Astrocyte (in vitro differentiated cells and primary cell): Measurements from ENCODE around the gene AVP. TPM values are rescaled to one million over a fixed set of nuclear protein-coding genes. Genes with fewer than 3 reads are reported as not detected.
A peak's percentile ranks its signal among the peaks of the same experiment; 100 is the strongest.
"Not testable (repeated sequence)": the region's sequence is repeated elsewhere in the genome, so short reads cannot be mapped to it uniquely, and the experiment has no call there.

Experiments used
- DNase-seq: peaks from one replicate; pipeline ENCODE4 v3.0.0-alpha.2; 2010; ENCODE audit warnings: low read depth
- FAIRE-seq: peaks from 2 replicates; lab custom pipeline; 2011; peaks lifted over from hg19 to GRCh38; lab: Jason Lieb, UNC
- H2AFZ ChIP-seq: 2 replicates; pipeline ENCODE4 v1.6.0; 2012; ENCODE audit warnings: low read depth, low read length, inconsistent platforms
- H3K27ac ChIP-seq: 2 replicates; pipeline ENCODE4 v1.5.1; 2011; ENCODE audit warnings: low read depth, low read length, inconsistent platforms
- H3K27me3 ChIP-seq: 2 replicates; pipeline ENCODE4 v1.6.0; 2011; ENCODE audit warnings: low read length, inconsistent platforms; ENCODE audit not compliant: insufficient read depth
- H3K36me3 ChIP-seq: 2 replicates; pipeline ENCODE4 v1.5.1; 2011; ENCODE audit warnings: low read length, inconsistent platforms; ENCODE audit not compliant: insufficient read depth
- H3K4me1 ChIP-seq: 2 replicates; pipeline ENCODE4 v1.5.1; 2011; ENCODE audit warnings: low read length, inconsistent platforms; ENCODE audit not compliant: insufficient read depth
- H3K4me2 ChIP-seq: 2 replicates; pipeline ENCODE4 v1.6.0; 2012; ENCODE audit warnings: low read length, inconsistent platforms
- H3K4me3 ChIP-seq: 2 replicates; pipeline ENCODE4 v1.5.1; 2011; ENCODE audit warnings: low read depth, mild to moderate bottlenecking, low read length, inconsistent platforms; ENCODE audit not compliant: insufficient read depth
- H3K79me2 ChIP-seq: 2 replicates; pipeline ENCODE4 v1.6.0; 2012; ENCODE audit warnings: mild to moderate bottlenecking, low read length, inconsistent platforms; ENCODE audit not compliant: insufficient read depth
- H3K9ac ChIP-seq: 2 replicates; pipeline ENCODE4 v1.6.0; 2012; ENCODE audit warnings: mild to moderate bottlenecking, low read length, inconsistent platforms
- H3K9me3 ChIP-seq: 2 replicates; pipeline ENCODE4 v1.5.1; 2012; ENCODE audit warnings: low read depth, mild to moderate bottlenecking, low read length, inconsistent platforms; ENCODE audit not compliant: insufficient read depth
- H4K20me1 ChIP-seq: 2 replicates; pipeline ENCODE4 v1.6.0; 2012; ENCODE audit warnings: low read length, inconsistent platforms; ENCODE audit not compliant: insufficient read depth
- H3K27ac Mint-ChIP-seq: one replicate; pipeline ENCODE4 v1.8.0; 2021; ENCODE audit warnings: mild to moderate bottlenecking, mixed read lengths; ENCODE audit not compliant: unreplicated experiment
- H3K27me3 Mint-ChIP-seq: one replicate; pipeline ENCODE4 v1.8.0; 2021; ENCODE audit warnings: low read depth, mixed read lengths; ENCODE audit not compliant: unreplicated experiment
- H3K36me3 Mint-ChIP-seq: one replicate; pipeline ENCODE4 v1.8.0; 2021; ENCODE audit warnings: low read depth, mixed read lengths; ENCODE audit not compliant: unreplicated experiment
- H3K4me1 Mint-ChIP-seq: one replicate; pipeline ENCODE4 v1.8.0; 2021; ENCODE audit warnings: low read depth, mixed read lengths; ENCODE audit not compliant: unreplicated experiment
- H3K4me3 Mint-ChIP-seq: one replicate; pipeline ENCODE4 v1.8.0; 2021; ENCODE audit warnings: mild to moderate bottlenecking, moderate library complexity, mixed read lengths; ENCODE audit not compliant: unreplicated experiment
- H3K9me3 Mint-ChIP-seq: one replicate; pipeline ENCODE4 v1.8.0; 2021; ENCODE audit warnings: mild to moderate bottlenecking, mixed read lengths; ENCODE audit not compliant: unreplicated experiment
- CTCF ChIP-seq: IDR thresholded peaks from 2 replicates; pipeline ENCODE4 v1.5.1; 2011; ENCODE audit warnings: low read depth, mild to moderate bottlenecking, inconsistent platforms, low read length, moderate library complexity; ENCODE audit not compliant: insufficient read depth
- EZH2 ChIP-seq: IDR thresholded peaks from 2 replicates; pipeline ENCODE4 v1.6.1; 2012; ENCODE audit warnings: mild to moderate bottlenecking, low read length, inconsistent platforms; ENCODE audit not compliant: insufficient read depth
- total RNA-seq: library from RNA; stranded (reverse); gene quantifications from 2 replicates; pipeline ENCODE4 v1.2.1, GENCODE V29; 2021

The AVP gene
- total RNA-seq, 1 donor from 2014 or later: not detected

- H4K20me1 ChIP-seq: peaks cover 16% of the 10 kb centered on the region
- Mint-ChIP-seq H3K4me3 (no peak overlapping the region), H3K4me1 (no peaks in the 10 kb centered on the region), H3K27ac (no peak overlapping the region), H3K36me3 (peaks cover 42% of the 10 kb centered on the region), H3K9me3 (peaks cover 16% of the 10 kb centered on the region), H3K27me3 (no peaks in the 10 kb centered on the region)
- no peaks in the 10 kb centered on the region for H3K9me3 ChIP-seq
- H3K4me1 ChIP-seq: no peaks in the 10 kb centered on the region
- H3K4me2 ChIP-seq: no peak overlapping the region
- H3K36me3 ChIP-seq: peaks cover 3% of the 10 kb centered on the region
- no peak overlapping the region for H2AFZ ChIP-seq
- H3K27ac ChIP-seq: no peak overlapping the region
- no peak overlapping the region for H3K4me3 ChIP-seq
- no peak overlapping the region for H3K9ac ChIP-seq
- H3K27me3 ChIP-seq: no peaks in the 10 kb centered on the region
- FAIRE-seq: no peak
- TF ChIP-seq EZH2: no peak
- no peak for TF ChIP-seq CTCF
- no peak for DNase-seq
- H3K79me2 ChIP-seq: peaks cover 3% of the 10 kb centered on the region
These were observed 34.5 kb upstream of the AVP start for GRCh38 chr20:3119044-3119443.

GRCh38 chr20:3117839-3118379 lies 33.4 kb upstream of the AVP start:
- H3K9ac ChIP-seq, H3K79me2 ChIP-seq, H3K27me3 ChIP-seq, FAIRE-seq, H3K4me3 Mint-ChIP-seq, H3K4me1 ChIP-seq, H2AFZ ChIP-seq, H3K9me3 ChIP-seq, H3K36me3 ChIP-seq, H3K9me3 Mint-ChIP-seq, H3K4me1 Mint-ChIP-seq, H3K27ac Mint-ChIP-seq, H3K27ac ChIP-seq, H3K4me3 ChIP-seq, H3K27me3 Mint-ChIP-seq: not testable (repeated sequence)
- peaks cover 40% of the 10 kb centered on the region for H3K36me3 Mint-ChIP-seq
- DNase-seq: peak; percentile 47
- peaks cover 16% of the 10 kb centered on the region for H4K20me1 ChIP-seq
- peak overlapping the region; percentile 64 for H3K4me2 ChIP-seq
- peak; percentile 37 for TF ChIP-seq CTCF

GRCh38 chr20:3116341-3116740 lies 31.8 kb upstream of the AVP start:
- Histone ChIP-seq H3K4me2 (no peak overlapping the region), H3K9ac (no peak overlapping the region), H4K20me1 (peaks cover 16% of the 10 kb centered on the region), H3K9me3 (no peaks in the 10 kb centered on the region), H3K4me3 (no peak overlapping the region), H3K27me3 (no peaks in the 10 kb centered on the region), H3K27ac (no peak overlapping the region), H3K79me2 (peaks cover 3% of the 10 kb centered on the region), H3K4me1 (no peaks in the 10 kb centered on the region), H3K36me3 (peaks cover 2% of the 10 kb centered on the region), H2AFZ (no peak overlapping the region)
- H3K27me3 Mint-ChIP-seq: peaks cover 3% of the 10 kb centered on the region
- TF ChIP-seq CTCF (no peak), EZH2 (no peak)
- no peaks in the 10 kb centered on the region for H3K4me1 Mint-ChIP-seq
- no peak for DNase-seq
- no peak overlapping the region for H3K27ac Mint-ChIP-seq
- FAIRE-seq: no peak
- H3K9me3 Mint-ChIP-seq: no peaks in the 10 kb centered on the region
- peaks cover 29% of the 10 kb centered on the region for H3K36me3 Mint-ChIP-seq
- H3K4me3 Mint-ChIP-seq: no peak overlapping the region
